Caco-2 (cell line): ENCODE data around the gene HINT1. TPM values are rescaled to one million over a fixed set of nuclear protein-coding genes. Genes with fewer than 3 reads are reported as not detected.
A peak's percentile ranks its signal among the peaks of the same experiment; 100 is the strongest.

Experiments
- BruUV-seq: library from RNA; stranded (reverse); fragments of 400-500 nt; replicated peaks from 2 replicates; lab custom pipeline; 2021; lab: Mats Ljungman, UMichigan
- CTCF ChIA-PET: fragments of 300-600 bp; sonication (Branson Sonifier 250); formaldehyde crosslinking; loops from one replicate; lab custom pipeline; 2022; ENCODE audit warnings: antibody characterized with exemption; lab: Charles Lee
- POLR2A ChIA-PET: fragments of 300-600 bp; sonication (Branson Sonifier 250); formaldehyde crosslinking; loops from one replicate; lab custom pipeline; 2022; ENCODE audit warnings: antibody characterized with exemption; lab: Charles Lee
- DNase-seq, 2 experiments: peaks; one replicate each; pipeline versions ENCODE4 v3.0.0 to v3.0.0-alpha.2; 2020 to 2022
- H3K27me3 ChIP-seq: replicated peaks from 2 replicates; pipeline ENCODE4 v1.6.0; 2011; ENCODE audit warnings: low read length; ENCODE audit not compliant: control insufficient read depth, insufficient read depth
- H3K36me3 ChIP-seq: 2 replicates; pipeline ENCODE4 v1.5.1; 2011; ENCODE audit warnings: low read length; ENCODE audit not compliant: control insufficient read depth, insufficient read depth
- H3K4me1 ChIP-seq: fragments of 250-450 bp; sonication (Bioruptor Pico); 2 replicates; pipeline ENCODE4 v1.5.1; 2020; ENCODE audit warnings: mild to moderate bottlenecking
- H3K4me3 ChIP-seq: 2 replicates; pipeline ENCODE4 v1.5.1; 2011; ENCODE audit warnings: low read depth, mild to moderate bottlenecking, control low read depth, low read length
- H3K9me3 ChIP-seq: fragments of 250-450 bp; sonication (Bioruptor Pico); 2 replicates; pipeline ENCODE4 v1.5.1; 2020; ENCODE audit warnings: mild to moderate bottlenecking, moderate library complexity
- H3K27ac Mint-ChIP-seq: one replicate; pipeline ENCODE4 v1.8.0; 2022; ENCODE audit warnings: mixed read lengths; ENCODE audit not compliant: unreplicated experiment
- H3K27me3 Mint-ChIP-seq: one replicate; pipeline ENCODE4 v1.8.0; 2022; ENCODE audit warnings: mixed read lengths; ENCODE audit not compliant: insufficient read depth, unreplicated experiment
- H3K36me3 Mint-ChIP-seq: one replicate; pipeline ENCODE4 v1.8.0; 2022; ENCODE audit warnings: mild to moderate bottlenecking, mixed read lengths; ENCODE audit not compliant: insufficient read depth, unreplicated experiment
- H3K4me1 Mint-ChIP-seq: one replicate; pipeline ENCODE4 v1.8.0; 2022; ENCODE audit warnings: low read depth, mixed read lengths; ENCODE audit not compliant: unreplicated experiment
- H3K4me3 Mint-ChIP-seq: one replicate; pipeline ENCODE4 v1.8.0; 2022; ENCODE audit warnings: mild to moderate bottlenecking, moderate library complexity, mixed read lengths; ENCODE audit not compliant: unreplicated experiment
- H3K9me3 Mint-ChIP-seq: one replicate; pipeline ENCODE4 v1.8.0; 2022; ENCODE audit warnings: mixed read lengths; ENCODE audit not compliant: unreplicated experiment
- intact Hi-C: fragments of 100-400 bp; cut with micrococcal nuclease; formaldehyde crosslinking; loops from one replicate; pipeline ENCODE4 v1.10.0; 2022; ENCODE audit not compliant: unreplicated experiment
- total RNA-seq: library from RNA; stranded (reverse); gene quantifications from 2 replicates; pipeline ENCODE4 v1.2.3, GENCODE V29; 2022
- TF ChIP-seq, protein P1 (sequence below), 2 experiments: fragments of 200-600 bp in 1 of 2; IDR thresholded peaks; 1 replicate in 1 of 2; 2 replicates in 1 of 2; pipeline versions ENCODE4 v1.5.1 to v1.8.0; 2011 to 2022; ENCODE audit warnings: antibody characterized with exemption in 1 of 2, control low read depth in 1 of 2, inconsistent platforms in 1 of 2, low read depth in 1 of 2, low read length in 1 of 2, mild to moderate bottlenecking in 1 of 2, moderate library complexity in 1 of 2; ENCODE audit not compliant: insufficient read depth in 1 of 2, severe bottlenecking in 1 of 2, unreplicated experiment in 1 of 2

HINT1 gene
- total RNA-seq, 1 experiment from 2014 or later, result 228 TPM

DNA sequence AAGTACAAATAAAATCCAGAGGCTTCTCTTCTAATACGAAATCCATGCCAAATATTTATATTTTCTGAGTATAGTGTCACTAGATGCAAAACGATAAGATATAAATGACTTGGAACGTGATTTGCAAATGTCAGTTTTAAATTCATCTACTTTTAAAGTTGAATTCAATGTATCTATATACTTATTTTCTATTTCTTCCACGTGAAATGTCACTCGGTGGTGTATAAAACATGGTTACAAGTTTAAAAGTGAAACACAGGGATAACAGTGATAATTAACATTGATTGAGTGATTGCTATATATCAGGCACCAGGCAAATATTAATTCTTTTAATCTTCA lies 54.8 kb downstream of the HINT1 start:
- TF ChIP-seq, protein P1, sequence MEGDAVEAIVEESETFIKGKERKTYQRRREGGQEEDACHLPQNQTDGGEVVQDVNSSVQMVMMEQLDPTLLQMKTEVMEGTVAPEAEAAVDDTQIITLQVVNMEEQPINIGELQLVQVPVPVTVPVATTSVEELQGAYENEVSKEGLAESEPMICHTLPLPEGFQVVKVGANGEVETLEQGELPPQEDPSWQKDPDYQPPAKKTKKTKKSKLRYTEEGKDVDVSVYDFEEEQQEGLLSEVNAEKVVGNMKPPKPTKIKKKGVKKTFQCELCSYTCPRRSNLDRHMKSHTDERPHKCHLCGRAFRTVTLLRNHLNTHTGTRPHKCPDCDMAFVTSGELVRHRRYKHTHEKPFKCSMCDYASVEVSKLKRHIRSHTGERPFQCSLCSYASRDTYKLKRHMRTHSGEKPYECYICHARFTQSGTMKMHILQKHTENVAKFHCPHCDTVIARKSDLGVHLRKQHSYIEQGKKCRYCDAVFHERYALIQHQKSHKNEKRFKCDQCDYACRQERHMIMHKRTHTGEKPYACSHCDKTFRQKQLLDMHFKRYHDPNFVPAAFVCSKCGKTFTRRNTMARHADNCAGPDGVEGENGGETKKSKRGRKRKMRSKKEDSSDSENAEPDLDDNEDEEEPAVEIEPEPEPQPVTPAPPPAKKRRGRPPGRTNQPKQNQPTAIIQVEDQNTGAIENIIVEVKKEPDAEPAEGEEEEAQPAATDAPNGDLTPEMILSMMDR (IDR thresholded peaks at IDR 0.05; ENCODE audit: insufficient read depth in 1 of 2, low read depth in 1 of 2, low read length in 1 of 2, severe bottlenecking in 1 of 2, unreplicated experiment in 1 of 2), result no peak
- Histone ChIP-seq H3K27me3 (no peaks in the 10 kb centered on the region), H3K9me3 (no peaks in the 10 kb centered on the region), H3K4me3 (no peak overlapping the region), H3K36me3 (no peaks in the 10 kb centered on the region), H3K4me1 (no peaks in the 10 kb centered on the region)
- intact Hi-C loops, result loop anchor here (1.0 to 5.0 kb wide), 10 partner anchors 31 to 1339 kb away; partner anchors contain the start of gene CHSY3
- Mint-ChIP-seq H3K4me3 (no peak overlapping the region), H3K4me1 (no peaks in the 10 kb centered on the region), H3K27ac (no peak overlapping the region), H3K27me3 (peaks cover 2% of the 10 kb centered on the region), H3K9me3 (no peaks in the 10 kb centered on the region), H3K36me3 (no peaks in the 10 kb centered on the region)
- BruUV-seq, result no TSS peak
- POLR2A ChIA-PET, result no interaction called here
- DNase-seq, result no peak
- CTCF ChIA-PET, result no interaction called here

DNA sequence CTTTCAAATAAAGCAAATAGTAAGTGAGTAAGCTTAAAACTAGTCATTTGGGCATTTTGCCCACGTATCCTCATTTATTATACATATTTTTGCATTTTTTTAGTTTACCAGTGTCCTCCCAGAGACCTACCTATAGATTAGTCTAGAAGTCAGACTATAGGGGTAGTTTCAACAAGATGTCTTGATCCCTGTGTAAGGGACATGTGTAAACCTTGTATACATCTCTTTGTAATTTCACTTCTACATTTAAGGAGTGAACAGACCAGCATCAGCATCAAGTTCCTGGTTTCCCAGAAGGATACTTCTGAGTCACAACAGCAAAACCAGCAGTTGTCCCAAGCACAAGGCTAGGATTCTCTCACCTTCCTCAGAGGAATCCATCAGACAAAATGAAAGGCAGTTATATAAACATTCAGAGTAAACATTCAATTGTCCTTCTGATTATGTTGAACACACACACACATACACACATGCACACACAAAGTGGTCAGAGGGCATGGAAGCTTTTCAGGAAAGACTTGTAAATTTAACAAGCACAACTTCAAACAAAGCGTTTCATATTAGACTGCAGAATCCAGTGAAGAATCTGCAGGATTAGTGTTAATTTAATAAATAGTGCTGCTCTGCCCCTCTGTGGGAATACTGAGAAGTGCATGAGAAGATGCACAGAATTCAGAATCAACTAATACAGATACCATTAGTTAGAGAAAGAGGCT lies 55.4 kb downstream of the HINT1 start:
- ChIA-PET POLR2A (no interaction called here), CTCF (no interaction called here)
- H3K4me1 ChIP-seq, result no peaks in the 10 kb centered on the region
- H3K4me3 ChIP-seq, result no peak overlapping the region
- Mint-ChIP-seq H3K4me1 (no peaks in the 10 kb centered on the region), H3K4me3 (no peak overlapping the region), H3K9me3 (no peaks in the 10 kb centered on the region), H3K27me3 (peaks cover 2% of the 10 kb centered on the region), H3K36me3 (no peaks in the 10 kb centered on the region), H3K27ac (no peak overlapping the region)
- no TSS peak for BruUV-seq
- no peaks in the 10 kb centered on the region for H3K27me3 ChIP-seq
- H3K9me3 ChIP-seq, result no peaks in the 10 kb centered on the region
- TF ChIP-seq, protein P1 (IDR thresholded peaks at IDR 0.05; ENCODE audit: insufficient read depth in 1 of 2, low read depth in 1 of 2, low read length in 1 of 2, severe bottlenecking in 1 of 2, unreplicated experiment in 1 of 2), result peak; percentile 72 to 75
- no peaks in the 10 kb centered on the region for H3K36me3 ChIP-seq
- peak in 1 of 2 experiments; percentile 45 for DNase-seq
- intact Hi-C loops, result loop anchor here (1.0 to 5.0 kb wide), 10 partner anchors 31 to 1338 kb away; partner anchors contain the start of gene CHSY3

Other genes starting within 250 kb of the HINT1 start
- gene LYRM7, start 5.7 kb upstream of the HINT1 start, total RNA-seq, result 13.7 and 14.9 TPM in 2 replicates
- 39.4 and 41.1 TPM in 2 replicates for gene CDC42SE2, start 98.8 kb upstream of the HINT1 start, total RNA-seq